Measurements from ENCODE around the gene PELI1. TPM values are rescaled to one million over a fixed set of nuclear protein-coding genes. Genes with fewer than 3 reads are reported as not detected.
A peak's percentile ranks its signal among the peaks of the same experiment; 100 is the strongest.

Gene PELI1
- total RNA-seq, 1 donor from 2014 or later, result 88.7 TPM

DNA sequence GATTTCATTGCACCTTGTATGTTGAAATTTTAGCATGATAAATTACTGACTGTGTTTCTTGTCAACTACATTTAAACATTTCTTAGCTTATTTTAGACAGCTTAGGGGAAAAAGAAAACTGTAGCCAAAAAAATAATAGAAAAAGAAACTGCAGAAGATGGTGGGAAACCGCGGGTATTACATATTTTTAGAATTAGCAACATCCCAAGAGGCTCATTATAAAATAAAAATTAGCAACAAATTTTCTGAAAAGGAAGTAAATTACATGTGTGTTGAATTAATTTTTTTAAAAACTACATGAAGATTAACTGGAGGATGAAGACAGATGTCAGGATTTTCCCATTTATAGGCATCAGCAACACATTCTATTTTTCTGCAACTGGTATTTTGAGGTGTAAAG lies 4.3 kb downstream of the PELI1 start:
- TF ChIP-seq, protein P1, sequence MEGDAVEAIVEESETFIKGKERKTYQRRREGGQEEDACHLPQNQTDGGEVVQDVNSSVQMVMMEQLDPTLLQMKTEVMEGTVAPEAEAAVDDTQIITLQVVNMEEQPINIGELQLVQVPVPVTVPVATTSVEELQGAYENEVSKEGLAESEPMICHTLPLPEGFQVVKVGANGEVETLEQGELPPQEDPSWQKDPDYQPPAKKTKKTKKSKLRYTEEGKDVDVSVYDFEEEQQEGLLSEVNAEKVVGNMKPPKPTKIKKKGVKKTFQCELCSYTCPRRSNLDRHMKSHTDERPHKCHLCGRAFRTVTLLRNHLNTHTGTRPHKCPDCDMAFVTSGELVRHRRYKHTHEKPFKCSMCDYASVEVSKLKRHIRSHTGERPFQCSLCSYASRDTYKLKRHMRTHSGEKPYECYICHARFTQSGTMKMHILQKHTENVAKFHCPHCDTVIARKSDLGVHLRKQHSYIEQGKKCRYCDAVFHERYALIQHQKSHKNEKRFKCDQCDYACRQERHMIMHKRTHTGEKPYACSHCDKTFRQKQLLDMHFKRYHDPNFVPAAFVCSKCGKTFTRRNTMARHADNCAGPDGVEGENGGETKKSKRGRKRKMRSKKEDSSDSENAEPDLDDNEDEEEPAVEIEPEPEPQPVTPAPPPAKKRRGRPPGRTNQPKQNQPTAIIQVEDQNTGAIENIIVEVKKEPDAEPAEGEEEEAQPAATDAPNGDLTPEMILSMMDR (IDR thresholded peaks at IDR 0.05), result no peak
- no peak for TF ChIP-seq EZH2 (IDR thresholded peaks at IDR 0.05)
- no peak for TF ChIP-seq EZH2phosphoT487 (IDR thresholded peaks at IDR 0.05)
- no peak overlapping the region for H2AFZ ChIP-seq (replicated peaks)
- Mint-ChIP-seq H3K4me3 (no peak overlapping the region), H3K4me1 (peaks cover 37% of the 10 kb centered on the region), H3K9me3 (no peaks in the 10 kb centered on the region), H3K27ac (no peak overlapping the region), H3K27me3 (ENCODE audit: insufficient read depth, low read depth) (no peaks in the 10 kb centered on the region), H3K36me3 (peaks cover 16% of the 10 kb centered on the region)
- H3K27me3 ChIP-seq, result no peaks in the 10 kb centered on the region
- peaks cover 37% of the 10 kb centered on the region for H3K4me1 ChIP-seq
- peaks cover 87% of the 10 kb centered on the region for H3K79me2 ChIP-seq (ENCODE audit: low read depth)
- H3K36me3 ChIP-seq, result no peaks in the 10 kb centered on the region
- no peak for DNase-seq (ENCODE audit: low spot score)
- no peaks in the 10 kb centered on the region for H3K9me3 ChIP-seq (ENCODE audit: low read depth)
- H3K4me2 ChIP-seq, result no peak overlapping the region
- no peak overlapping the region for H3K9ac ChIP-seq
- no peaks in the 10 kb centered on the region for H3F3A ChIP-seq (ENCODE audit: low read depth)
- H4K20me1 ChIP-seq (ENCODE audit: low read depth), result peaks cover 66% of the 10 kb centered on the region
- H3K4me3 ChIP-seq, result no peak overlapping the region
- peak overlapping the region; percentile 13 for H3K27ac ChIP-seq

DNA sequence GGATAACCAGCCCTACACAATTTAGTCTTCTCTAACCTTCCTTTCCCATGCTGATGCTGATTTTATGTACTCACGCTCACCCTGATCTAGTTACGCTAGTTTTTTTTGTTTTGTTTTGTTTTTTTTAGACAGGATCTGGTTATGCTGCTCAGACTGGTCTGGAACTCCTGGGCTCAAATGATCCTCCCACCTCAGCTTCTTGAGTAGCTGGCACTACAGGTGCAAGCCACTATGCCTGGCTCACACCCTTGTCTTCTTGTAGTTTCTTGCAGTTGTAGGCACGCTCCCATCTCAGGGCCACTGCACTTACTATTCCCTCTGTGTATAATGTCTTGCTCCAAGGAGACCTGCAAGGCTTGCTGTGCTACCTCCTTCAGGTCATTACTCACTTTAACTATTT lies 6.2 kb downstream of the PELI1 start:
- TF ChIP-seq EZH2phosphoT487 (IDR thresholded peaks at IDR 0.05), result no peak
- TF ChIP-seq, protein P1 (IDR thresholded peaks at IDR 0.05), result no peak
- TF ChIP-seq EZH2 (IDR thresholded peaks at IDR 0.05), result no peak
- Histone ChIP-seq H3K9ac (no peak overlapping the region), H3K4me1 (peaks cover 41% of the 10 kb centered on the region), H3K36me3 (no peaks in the 10 kb centered on the region), H3K27me3 (no peaks in the 10 kb centered on the region), H3K4me3 (no peak overlapping the region), H2AFZ (replicated peaks) (no peak overlapping the region), H3K79me2 (ENCODE audit: low read depth) (peaks cover 100% of the 10 kb centered on the region), H3K27ac (no peak overlapping the region), H3K4me2 (no peak overlapping the region), H3K9me3 (ENCODE audit: low read depth) (no peaks in the 10 kb centered on the region), H4K20me1 (ENCODE audit: low read depth) (peaks cover 77% of the 10 kb centered on the region), H3F3A (ENCODE audit: low read depth) (peaks cover 4% of the 10 kb centered on the region)
- Mint-ChIP-seq H3K9me3 (no peaks in the 10 kb centered on the region), H3K36me3 (peaks cover 17% of the 10 kb centered on the region), H3K27ac (no peak overlapping the region), H3K4me3 (no peak overlapping the region), H3K4me1 (peaks cover 41% of the 10 kb centered on the region), H3K27me3 (ENCODE audit: insufficient read depth, low read depth) (no peaks in the 10 kb centered on the region)
- DNase-seq (ENCODE audit: low spot score), result no peak

DNA sequence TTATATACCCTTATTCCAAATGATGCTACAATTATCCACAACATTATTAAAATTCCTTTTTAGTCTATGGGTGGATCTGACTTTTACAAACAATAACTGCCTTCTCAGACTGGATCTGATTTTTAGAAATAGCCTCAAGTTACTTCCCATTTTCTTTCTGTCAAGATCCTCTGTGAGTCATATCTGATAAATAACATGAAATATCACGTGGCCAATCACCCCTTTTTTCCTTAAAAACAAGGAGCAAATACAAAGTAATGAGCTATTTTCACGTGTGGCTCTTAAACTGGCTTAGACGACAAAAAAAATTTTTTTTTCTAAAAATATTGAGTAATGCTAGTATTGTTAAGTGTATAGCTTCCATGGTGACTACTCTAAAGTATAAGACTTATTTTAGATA lies 6.7 kb downstream of the PELI1 start:
- Histone ChIP-seq H3K9ac (no peak overlapping the region), H3K27ac (no peak overlapping the region), H3K79me2 (ENCODE audit: low read depth) (peaks cover 100% of the 10 kb centered on the region), H3K9me3 (ENCODE audit: low read depth) (no peaks in the 10 kb centered on the region), H2AFZ (replicated peaks) (no peak overlapping the region), H3K27me3 (no peaks in the 10 kb centered on the region), H4K20me1 (ENCODE audit: low read depth) (peaks cover 80% of the 10 kb centered on the region), H3K4me3 (no peak overlapping the region), H3K4me1 (peaks cover 37% of the 10 kb centered on the region), H3F3A (ENCODE audit: low read depth) (peaks cover 4% of the 10 kb centered on the region), H3K4me2 (no peak overlapping the region), H3K36me3 (no peaks in the 10 kb centered on the region)
- TF ChIP-seq, protein P1 (IDR thresholded peaks at IDR 0.05), result no peak
- TF ChIP-seq EZH2 (IDR thresholded peaks at IDR 0.05), result no peak
- TF ChIP-seq EZH2phosphoT487 (IDR thresholded peaks at IDR 0.05), result no peak
- Mint-ChIP-seq H3K4me3 (no peak overlapping the region), H3K27ac (no peak overlapping the region), H3K4me1 (peaks cover 41% of the 10 kb centered on the region), H3K36me3 (peaks cover 17% of the 10 kb centered on the region), H3K27me3 (ENCODE audit: insufficient read depth, low read depth) (no peaks in the 10 kb centered on the region), H3K9me3 (no peaks in the 10 kb centered on the region)
- DNase-seq (ENCODE audit: low spot score), result no peak

Measured in neural progenitor cell (in vitro differentiated cells).